GM04503 (cell line): ENCODE results near the gene REEP2.
A peak's percentile ranks its signal among the peaks of the same experiment; 100 is the strongest.

Experiments used
- DNase-seq: peaks from one replicate; pipeline ENCODE4 v3.0.0-alpha.2; 2012; ENCODE audit warnings: low read depth

REEP2 gene

DNA sequence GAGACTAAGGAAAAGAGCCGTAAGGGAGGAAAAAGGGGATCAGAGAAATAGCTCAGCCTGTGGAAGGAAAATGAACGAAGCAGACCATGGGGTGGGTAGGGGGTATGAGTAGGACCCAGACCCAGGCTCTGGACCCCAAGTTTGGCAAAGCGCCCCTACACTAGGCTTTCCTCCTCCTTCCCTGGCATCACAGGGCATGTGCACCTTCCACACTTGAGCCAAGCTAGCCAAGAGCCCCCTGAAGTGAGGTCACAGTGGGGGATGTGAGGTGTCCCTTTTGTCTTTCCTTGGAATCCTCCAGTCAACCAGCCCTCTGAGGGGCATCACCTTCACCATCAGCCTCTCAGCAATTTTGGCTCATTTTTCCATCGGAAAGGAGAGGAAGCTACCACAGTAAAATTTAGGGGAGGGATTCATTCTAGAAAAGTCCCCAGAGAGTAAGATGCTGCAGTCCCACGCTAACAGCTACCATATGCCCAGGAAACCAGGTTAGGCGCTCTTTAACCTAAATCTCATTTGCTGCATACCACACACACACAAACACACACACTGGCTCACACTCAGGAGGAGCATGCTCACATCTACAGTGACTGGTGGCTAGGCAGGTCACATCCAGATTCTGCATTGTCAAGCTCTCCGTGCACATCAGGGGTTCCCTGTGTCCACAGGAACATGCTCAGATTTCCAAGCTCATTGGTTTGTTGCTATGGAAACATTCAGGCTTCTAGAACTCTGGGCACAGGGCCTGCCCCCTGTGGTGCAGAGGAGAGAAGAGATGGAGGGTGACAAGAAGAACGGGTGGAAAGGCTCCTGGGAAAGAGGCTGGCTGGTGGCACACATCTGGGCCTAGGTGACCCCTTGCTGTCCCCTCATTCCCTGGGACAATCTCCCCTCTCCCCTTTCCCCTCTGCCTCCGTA is 9.9 kb downstream of the REEP2 start:
- no peak for DNase-seq

DNA sequence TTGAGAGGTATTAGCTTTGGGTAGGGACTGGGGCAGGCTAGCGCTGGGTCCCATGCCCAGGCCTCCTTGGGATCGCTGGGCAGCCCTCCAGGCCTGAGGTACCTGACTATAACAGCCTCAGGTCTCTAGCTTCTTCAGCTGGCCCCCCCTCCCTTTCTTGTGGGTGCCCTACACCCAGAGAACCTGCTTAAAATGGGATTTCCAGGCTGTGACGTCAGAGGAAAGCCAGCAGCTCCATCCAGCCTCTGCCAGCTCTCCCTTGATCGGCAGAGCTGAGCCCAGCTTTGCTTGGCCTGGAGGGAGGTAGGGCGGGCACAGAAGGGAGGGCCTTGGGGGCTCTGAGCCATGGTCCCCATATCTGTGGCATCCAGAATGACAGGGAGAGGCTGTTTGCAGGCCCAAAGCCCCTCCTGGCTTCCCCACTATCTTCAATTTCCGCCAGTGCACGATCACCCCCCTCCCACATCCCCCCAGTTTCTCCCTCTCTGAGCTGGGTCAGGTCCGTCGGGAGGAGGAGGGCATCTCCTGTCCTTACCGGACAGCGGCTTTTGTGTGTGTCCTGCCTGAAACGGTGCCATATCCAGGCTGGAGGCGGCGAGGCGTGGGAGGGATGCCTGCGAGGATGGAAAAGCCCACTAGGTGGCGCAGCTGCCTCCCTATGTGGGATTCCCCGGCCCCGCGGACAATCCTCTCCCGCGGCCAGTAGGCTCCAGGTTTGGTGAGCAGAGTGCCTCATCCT is 10.8 kb downstream of the REEP2 start:
- DNase-seq, result no peak

DNA sequence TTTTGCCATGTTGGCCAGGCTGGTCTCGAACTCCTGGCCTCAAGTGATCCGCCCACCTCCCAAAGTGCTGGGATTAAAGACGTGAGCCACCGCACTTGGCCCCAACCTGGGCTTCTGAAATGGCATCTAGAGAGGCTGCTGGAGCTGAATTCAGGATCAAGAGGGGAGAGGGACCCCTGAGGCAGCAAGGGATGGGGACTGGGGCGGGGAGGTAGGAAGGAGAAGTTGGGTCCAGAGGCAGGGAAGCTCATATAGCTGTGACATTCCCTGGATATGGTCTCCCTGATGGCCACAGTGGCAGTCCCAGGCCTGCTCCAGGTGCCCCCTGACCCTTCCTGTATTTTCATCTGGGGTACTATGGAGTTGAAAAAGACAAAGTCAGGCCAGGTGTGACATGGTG is 12.1 kb downstream of the REEP2 start:
- no peak for DNase-seq

DNA sequence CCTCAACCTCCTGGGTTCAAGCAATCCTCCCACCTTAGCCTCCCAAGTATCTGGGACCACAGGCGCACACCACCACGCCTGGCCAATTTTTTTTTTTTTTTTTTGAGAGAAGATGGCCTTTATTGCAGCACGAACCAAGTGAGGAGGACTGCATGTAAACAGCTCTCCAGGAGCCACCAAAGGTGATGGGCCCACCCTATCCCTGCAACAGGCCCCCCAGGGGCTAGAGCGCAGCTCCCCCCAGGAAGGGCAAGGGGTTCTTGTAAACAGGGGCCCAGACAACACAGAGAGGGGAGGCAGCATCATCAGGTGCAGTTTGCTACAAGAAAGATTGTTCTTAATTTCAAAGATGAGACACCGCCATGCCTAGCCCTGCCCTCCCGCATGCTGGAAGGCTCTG is 13.9 kb downstream of the REEP2 start:
- DNase-seq, result no peak

DNA sequence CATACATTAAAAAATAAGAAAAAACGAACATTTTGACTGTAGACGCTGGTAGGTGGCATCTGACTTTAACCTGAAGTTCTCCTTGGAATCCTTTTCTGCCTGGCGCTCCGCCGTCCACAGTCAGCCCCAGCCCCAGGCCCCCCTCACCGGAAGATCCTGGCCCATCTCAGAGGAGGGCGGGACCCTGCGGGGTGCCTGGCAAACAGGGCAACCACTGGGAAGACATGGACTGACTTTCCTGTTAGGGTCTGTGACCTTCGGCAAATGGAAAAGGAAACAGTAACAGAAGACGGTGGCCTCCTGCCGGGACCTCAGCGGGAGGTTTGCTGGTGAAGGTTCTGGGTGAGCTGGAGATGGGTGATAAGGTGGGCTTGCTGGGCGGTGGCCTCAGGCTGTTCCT is 14.7 kb downstream of the REEP2 start:
- no peak for DNase-seq

DNA sequence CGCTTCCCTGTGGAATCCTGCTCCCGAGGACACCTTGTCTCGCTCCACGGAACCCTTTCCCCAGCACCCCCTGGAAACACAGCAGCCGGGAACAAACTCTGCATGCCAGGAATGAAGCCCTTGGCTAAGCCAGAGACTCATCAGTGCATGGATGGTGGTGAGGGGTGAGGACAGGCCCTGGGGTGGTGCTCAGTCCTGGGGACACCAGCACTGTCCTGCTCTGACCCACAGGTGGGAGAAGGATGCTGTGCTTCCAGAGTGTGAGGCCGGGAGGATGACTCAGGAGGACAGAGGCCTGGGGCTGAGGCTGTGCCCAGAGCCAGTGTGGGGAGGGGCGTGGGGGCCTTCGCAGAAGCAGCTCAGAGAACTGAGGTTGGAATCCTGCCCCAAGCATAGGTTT is 15.3 kb downstream of the REEP2 start:
- no peak for DNase-seq

DNA sequence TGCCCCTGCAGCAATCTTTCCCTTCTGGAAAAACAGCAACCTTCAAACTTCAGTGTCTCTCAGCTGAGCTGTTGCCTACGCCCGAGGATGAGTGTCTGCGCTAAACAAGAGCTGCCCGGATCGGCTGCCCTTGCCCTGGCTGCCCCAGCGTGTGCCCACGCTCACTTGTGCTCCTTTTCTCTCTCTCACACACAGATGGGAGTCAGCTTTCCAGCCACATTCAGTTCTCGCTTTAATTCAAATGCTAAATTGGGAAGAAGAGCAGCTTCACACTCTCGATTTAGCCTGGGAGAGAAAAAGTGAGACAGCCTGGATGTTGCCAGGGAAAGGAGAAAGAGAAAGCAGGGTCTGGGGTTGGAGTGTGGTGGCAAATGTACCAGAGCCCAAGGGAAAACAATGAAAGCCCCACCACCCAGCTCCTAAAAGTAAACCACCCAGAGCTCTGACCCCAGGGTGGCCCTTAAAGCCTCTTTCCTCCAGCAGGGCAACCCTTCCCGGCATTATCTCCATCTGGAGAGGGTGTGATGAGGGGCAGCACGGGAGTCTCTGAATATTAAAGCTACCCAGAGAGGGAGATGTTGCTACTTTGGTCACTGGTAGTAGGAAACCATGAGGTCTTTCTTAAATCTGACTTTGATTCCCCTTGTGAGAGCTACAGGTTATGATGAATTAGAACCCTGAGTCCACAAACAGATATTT is 16.5 kb downstream of the REEP2 start:
- DNase-seq, result no peak

DNA sequence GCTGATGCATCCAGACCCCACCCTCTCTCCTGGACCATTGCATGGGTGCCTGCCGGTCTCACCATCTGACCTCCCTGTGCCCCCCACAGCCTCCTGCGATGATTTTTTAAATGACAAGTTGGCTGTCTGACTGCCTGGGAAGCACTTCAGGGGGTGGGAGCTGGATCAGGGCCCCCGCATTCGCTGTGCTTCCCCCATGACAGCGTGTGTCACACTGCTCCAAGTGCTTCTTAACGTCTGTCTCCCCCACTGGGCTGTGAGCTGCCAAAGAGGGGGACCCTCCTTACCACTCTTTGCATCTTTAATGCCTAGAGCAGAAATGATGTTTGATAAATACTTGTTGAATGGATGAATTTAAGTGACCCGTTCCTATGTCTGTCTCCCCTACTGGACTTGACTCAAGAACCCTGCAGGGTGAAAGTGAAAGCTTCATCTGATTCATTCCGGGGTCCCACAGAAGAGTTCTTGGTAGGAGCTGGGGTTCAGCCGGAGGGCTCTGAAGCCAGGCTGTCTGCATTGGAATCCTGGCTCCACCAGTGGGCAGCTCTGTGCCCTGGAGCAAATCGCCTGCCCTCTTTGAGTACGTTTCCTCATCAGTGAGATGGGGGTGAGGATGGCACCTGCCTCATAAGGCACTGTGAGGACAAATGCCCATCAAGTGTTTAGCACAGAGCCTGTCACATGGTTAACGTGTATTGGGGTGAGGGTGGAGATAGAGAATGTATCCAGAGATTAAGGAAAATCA is 18.8 kb downstream of the REEP2 start:
- DNase-seq, result no peak

DNA sequence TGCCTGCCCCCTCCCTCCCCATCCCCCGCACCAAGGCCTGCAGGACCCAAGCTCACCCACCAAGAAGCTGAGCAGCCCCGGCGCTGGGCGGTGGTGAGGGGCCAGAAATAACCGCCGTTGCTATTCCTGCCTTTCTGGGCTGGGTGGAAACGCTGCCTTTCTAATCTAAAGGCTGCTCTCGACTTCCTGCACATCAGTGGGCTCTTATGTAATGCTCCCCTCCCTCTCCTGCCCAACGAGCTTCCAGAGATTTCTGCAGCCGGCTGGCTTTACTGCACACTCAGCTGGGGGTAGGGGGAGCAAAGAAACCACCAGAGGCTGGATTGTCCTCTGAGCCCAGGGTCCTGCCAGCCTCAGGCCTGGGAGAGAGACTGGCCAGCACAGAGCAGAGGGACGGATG is 19.5 kb downstream of the REEP2 start:
- DNase-seq, result no peak

DNA sequence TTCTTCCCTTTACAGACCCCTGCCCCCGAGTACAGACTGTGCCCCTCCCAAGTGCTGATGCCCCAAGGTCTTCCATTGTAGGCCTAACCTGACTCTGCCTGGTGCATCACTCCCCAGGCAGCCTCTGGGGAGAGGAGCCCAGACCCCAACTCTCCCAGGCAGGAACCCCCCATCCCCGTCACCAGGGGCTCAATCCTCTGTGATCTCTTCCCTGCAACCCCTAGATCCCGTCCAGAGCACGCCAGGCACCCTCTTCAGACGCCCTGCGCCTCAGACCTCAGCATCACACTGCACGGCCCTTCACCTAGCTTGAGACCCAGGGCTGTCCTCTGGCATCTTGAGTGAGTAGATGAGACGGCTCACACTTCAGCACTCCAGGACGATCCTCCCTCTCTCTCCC is 20.0 kb downstream of the REEP2 start:
- DNase-seq, result no peak

DNA sequence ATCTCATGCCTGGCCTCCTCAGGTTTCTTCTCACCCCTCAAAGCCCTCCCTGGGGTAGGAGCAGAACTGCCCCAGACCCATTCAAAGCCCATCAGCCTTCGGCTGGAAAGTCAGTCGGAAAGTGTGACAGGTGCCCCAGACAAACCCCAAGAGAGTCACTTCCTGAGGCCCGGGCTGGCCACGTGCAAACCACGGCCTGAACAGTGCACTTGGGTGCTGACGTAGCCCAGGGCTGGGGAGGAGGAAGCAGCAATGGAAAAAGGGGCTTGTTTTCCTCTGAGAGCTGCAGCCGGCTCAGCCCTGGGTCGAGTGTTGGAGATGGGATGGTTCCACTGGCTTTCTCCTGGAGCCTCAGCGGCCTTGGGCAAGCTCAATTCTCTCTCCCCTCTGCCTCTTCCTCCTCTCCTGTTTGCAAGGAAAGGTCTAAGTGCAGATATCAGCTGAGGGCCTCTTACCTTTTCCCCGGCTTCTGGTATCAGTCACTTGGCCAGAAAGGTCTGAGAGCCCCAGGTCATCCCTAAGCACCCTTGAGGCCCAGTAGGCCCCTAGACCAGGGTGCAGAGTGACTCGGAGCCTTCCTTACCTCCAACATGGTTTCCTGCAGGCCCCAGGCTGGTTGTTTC is 20.6 kb downstream of the REEP2 start:
- DNase-seq, result no peak

DNA sequence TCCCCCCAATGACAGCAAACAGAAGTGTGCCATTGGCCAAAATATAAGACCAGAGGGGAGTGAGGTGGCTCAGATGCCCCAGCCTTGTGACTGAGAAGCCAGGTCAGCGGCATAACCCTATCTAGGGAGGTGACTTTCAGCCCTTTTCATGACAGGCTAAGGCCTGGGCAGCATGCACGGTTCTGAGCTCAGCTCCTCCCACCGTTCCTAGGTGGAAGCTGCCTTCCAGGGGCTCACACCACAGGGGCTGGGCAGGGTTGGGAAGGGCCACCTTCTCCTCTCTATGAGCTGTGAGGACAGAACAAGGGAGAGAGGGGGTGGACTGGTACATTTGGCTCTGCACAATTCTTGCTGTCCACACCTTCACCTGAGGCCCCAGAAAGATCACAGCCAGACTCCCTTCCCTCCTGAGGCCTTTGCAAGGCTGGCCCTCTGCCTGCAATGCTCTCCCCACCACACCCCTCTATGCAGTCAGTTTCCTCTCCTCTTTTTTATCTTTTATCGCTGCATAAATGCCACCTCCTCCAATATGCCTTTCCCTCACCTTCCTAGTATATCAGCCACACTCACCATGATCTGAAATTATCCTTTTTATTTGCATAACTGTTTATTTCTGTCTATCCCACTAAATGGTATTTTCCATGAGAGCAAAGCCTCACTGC is 21.3 kb downstream of the REEP2 start:
- DNase-seq, result no peak

DNA sequence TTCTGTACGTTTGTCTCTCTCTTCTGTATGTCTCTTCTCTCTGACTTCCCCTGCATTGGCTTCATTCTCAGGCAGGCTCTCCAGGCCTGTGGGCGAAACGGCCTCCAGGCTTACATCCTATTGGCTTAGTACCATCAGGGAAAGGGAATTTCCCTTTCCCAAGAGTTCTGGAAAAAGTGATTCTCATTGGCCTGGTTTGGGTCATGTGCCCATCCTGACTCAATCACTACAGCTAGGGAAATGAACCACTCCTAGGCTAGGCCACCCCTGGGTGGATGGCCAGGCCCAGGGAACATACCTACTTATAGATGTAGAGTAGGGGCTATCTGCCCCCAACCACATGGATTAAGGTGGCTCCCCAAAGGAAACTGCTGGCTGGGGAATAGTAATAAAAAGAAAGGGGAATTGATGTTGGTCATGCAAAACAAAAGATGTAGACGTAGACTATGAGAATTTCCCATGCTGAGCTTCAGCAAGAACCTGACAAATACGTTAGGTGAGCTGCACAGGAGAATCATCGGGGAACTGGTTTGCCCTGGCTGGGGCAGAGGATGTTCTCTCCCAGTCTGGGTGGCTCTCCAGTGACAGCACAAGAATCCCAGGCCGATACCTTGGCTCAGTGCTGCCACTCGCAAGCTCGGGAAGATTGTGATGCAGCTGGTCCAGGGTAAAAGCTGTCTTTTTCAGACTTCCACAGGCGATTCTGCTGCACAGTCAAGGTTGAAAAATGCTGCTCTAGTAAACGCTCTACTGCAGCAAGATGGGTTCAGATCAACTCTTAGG is 22.7 kb downstream of the REEP2 start:
- no peak for DNase-seq

DNA sequence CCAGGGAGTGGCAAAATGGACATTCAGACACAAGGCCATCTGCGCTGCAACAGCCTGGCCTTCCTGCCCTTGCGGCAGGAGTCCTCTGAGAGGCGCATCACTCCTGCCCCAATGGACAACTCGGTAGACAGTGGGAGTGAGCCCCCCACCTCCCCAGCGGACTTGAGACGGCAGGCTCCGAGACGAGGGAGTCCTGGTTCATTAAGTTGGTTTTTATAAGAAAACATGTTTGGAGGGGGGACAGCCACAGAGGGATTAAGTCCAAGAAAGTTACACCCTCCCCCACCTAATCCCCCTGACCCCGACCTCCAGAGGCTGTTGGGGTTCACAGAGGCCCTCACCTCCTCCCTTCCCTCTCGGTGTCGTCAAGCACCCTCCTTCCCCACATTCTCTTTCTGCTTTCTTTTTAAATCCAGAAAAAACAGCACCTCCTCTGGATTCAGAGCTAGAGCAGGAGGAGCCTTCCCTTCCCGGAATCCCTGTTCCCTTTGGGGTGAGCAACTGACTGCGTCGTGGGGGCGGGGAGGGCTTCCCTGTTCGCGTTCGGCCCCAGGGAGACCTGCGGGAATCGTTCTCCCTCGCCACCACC is 24.7 kb downstream of the REEP2 start:
- no peak for DNase-seq

DNA sequence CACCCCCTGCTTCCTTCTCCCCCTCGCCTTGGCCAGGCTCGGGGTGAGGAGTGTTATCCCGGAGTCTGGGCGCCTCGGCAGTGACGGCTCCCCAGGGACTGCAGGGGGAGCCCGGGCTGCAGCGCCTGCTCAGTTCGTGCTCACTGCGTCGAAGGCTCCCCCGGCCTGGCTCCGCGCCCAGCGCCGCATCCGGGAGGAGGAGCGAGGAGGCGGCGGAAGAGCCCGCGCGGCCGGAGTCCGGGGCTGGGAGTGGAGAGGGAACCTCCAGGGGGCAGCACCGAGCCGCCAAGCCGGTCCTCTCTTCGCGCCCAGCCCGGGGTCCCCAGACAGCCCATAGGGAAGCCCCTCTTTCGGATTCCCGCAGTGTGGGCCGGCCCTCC is 25.1 kb downstream of the REEP2 start:
- DNase-seq, result no peak

DNA sequence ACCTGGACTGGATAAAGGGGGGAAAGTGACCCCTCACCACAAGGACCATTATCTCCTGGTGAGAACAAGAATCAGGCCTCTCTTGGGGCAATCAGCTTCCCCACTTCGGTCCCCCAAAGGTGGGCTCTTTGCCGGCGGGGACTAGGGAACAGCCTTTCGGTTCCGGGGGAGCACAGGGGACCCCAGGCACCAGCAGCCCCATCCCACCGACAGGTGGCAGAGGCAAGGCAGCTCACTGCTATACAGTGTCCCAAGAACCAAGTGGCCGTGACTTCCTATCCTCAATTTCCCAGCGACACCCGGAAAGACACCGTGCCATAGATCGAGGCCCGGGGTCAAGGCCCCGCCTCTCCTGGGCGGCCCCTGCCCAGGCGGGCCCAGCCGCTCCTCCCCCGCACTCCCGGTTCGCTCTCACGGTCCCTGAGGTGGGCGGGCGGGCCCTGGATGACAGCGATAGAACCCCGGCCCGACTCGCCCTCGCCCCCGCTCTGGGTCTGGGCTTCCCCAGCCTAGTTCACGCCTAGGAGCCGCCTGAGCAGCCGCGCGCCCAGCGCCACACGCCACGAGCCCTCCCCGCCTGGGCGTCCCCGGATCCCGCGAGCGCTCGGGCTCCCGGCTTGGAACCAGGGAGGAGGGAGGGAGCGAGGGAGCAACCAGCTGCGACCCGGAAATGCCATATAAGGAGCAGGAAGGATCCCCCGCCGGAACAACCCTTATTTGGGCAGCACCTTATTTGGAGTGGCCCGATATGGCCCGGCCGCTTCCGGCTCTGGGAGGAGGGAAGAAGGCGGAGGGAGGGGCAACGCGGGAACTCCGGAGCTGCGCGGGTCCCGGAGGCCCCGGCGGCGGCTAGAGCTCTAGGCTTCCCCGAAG is 25.8 kb downstream of the REEP2 start:
- DNase-seq, result peak; percentile 90

DNA sequence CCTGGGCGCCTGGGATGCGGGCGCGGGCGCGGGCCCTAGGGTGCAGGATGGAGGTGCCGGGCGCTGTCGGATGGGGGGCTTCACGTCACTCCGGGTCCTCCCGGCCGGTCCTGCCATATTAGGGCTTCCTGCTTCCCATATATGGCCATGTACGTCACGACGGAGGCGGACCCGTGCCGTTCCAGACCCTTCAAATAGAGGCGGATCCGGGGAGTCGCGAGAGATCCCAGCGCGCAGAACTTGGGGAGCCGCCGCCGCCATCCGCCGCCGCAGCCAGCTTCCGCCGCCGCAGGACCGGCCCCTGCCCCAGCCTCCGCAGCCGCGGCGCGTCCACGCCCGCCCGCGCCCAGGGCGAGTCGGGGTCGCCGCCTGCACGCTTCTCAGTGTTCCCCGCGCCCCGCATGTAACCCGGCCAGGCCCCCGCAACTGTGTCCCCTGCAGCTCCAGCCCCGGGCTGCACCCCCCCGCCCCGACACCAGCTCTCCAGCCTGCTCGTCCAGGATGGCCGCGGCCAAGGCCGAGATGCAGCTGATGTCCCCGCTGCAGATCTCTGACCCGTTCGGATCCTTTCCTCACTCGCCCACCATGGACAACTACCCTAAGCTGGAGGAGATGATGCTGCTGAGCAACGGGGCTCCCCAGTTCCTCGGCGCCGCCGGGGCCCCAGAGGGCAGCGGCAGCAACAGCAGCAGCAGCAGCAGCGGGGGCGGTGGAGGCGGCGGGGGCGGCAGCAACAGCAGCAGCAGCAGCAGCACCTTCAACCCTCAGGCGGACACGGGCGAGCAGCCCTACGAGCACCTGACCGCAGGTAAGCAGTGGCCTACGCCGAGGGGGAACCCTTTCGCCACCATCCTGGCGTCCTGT is 26.6 kb downstream of the REEP2 start, which contains the start of gene EGR1:
TSS of gene EGR1 (plus strand) at position 219 of the 864 bp plus-strand sequence. CDS start at position 502, 283 bp downstream.
- no peak for DNase-seq
